Smooth muscle cell (in vitro differentiated cells): Measurements from ENCODE around the gene TSNAX. TPM values are rescaled to one million over a fixed set of nuclear protein-coding genes. Genes with fewer than 3 reads are reported as not detected.
"Not testable (repeated sequence)": the region's sequence is repeated elsewhere in the genome, so short reads cannot be mapped to it uniquely, and the experiment has no call there.

Source experiments
- DNase-seq: peaks from one replicate; lab custom pipeline; 2025; ENCODE audit not compliant: unreplicated experiment; lab: John Stamatoyannopoulos, UW
- H2AFZ ChIP-seq: fragments of 200-600 bp; sonication (generic); 2 replicates; pipeline ENCODE4 v1.6.0; 2016; ENCODE audit warnings: antibody characterized with exemption, low read depth, mild to moderate bottlenecking
- H3F3A ChIP-seq: fragments of 200-600 bp; sonication (generic); 2 replicates; pipeline ENCODE4 v1.6.0; 2017; ENCODE audit warnings: antibody characterized with exemption, low read depth
- H3K27ac ChIP-seq: fragments of 200-600 bp; sonication (generic); 2 replicates; pipeline ENCODE4 v1.5.1; 2016; ENCODE audit warnings: low read depth, mild to moderate bottlenecking
- H3K27me3 ChIP-seq: fragments of 200-600 bp; sonication (generic); 2 replicates; pipeline ENCODE4 v1.6.1; 2016; ENCODE audit warnings: low read depth, mild to moderate bottlenecking
- H3K36me3 ChIP-seq: fragments of 200-600 bp; sonication (generic); 2 replicates; pipeline ENCODE4 v1.5.1; 2016; ENCODE audit warnings: low read depth
- H3K4me1 ChIP-seq: fragments of 200-600 bp; sonication (generic); 2 replicates; pipeline ENCODE4 v1.5.1; 2016; ENCODE audit warnings: low read depth
- H3K4me2 ChIP-seq: fragments of 200-600 bp; sonication (generic); 2 replicates; pipeline ENCODE4 v1.6.0; 2016; ENCODE audit warnings: mild to moderate bottlenecking
- H3K4me3 ChIP-seq: fragments of 200-600 bp; sonication (generic); 2 replicates; pipeline ENCODE4 v1.5.1; 2016; ENCODE audit warnings: mild to moderate bottlenecking
- H3K79me2 ChIP-seq: fragments of 200-600 bp; sonication (generic); 2 replicates; pipeline ENCODE4 v1.6.0; 2016; ENCODE audit warnings: low read depth, mild to moderate bottlenecking
- H3K9ac ChIP-seq: fragments of 200-600 bp; sonication (generic); 2 replicates; pipeline ENCODE4 v1.6.0; 2016; ENCODE audit warnings: low read depth
- H3K9me3 ChIP-seq: fragments of 200-600 bp; sonication (generic); replicated peaks from 2 replicates; pipeline ENCODE4 v1.5.1; 2016; ENCODE audit warnings: low read depth
- H4K20me1 ChIP-seq: fragments of 200-600 bp; sonication (generic); 2 replicates; pipeline ENCODE4 v1.6.0; 2016; ENCODE audit warnings: low read depth
- WGBS: methylation state at CpG from one replicate; pipeline ENCODE4 v1.1.7; 2016; ENCODE audit warnings: low lambda C conversion rate; 5-methylcytosine and 5-hydroxymethylcytosine counted together
- polyA plus RNA-seq: library from polyadenylated mRNA; unstranded; fragments of >200 nt; fragmentation: Nextera tagmentation; extraction: Ambion mirVana; gene quantifications from 2 replicates; pipeline ENCODE4 v1.2.1, GENCODE V29; 2016
- total RNA-seq: library from RNA; depleted of rRNA; stranded (reverse); fragments of >200 nt; gene quantifications from 2 replicates; pipeline ENCODE4 v1.2.3, GENCODE V29; 2014
- TF ChIP-seq, protein P1 (sequence below): fragments of 200-600 bp; sonication (generic); IDR thresholded peaks from 2 replicates; pipeline ENCODE4 v1.5.1; 2017; ENCODE audit warnings: borderline replicate concordance, mild to moderate bottlenecking, antibody characterized with exemption; ENCODE audit not compliant: insufficient read depth, poor library complexity, severe bottlenecking

Gene TSNAX
- total and polyA plus RNA-seq, 2 experiments from 2014 or later = 22.6 to 36.5 TPM

DNA sequence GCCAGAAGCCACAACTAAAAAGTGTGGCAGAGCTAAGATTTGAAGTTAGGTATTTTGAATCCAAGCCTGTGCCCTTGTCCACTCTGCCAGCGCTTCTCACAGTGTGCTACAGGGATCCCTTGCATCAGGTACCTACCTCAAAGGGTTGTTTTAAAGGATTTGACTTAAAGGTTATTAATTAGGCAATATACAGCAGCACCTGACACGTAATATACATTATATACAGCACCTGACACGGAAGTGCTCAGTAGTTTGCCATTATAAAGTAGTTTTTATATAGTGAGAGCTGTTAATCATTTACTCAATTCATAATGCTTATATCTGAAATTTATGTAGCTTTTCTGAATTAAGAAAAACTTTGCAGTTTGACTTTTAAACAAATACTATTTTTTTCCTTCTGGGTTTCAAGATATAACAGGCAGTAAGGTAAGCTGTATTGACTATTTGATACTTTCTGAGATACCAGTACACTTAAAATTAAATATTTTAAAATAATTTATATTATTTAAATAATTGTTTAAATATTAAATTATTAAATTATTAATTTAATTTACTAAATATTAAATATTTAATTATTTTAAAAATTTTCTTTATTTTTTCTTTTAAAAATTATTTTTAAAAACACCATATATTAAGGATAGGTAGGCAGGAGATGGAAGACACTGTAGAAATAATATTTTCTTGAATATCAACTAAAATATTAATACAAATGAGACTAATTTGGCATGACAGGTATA lies 33.3 kb downstream of the TSNAX start:
- Histone ChIP-seq H3K79me2 (peaks cover 14% of the 10 kb centered on the region), H3K4me2 (no peak overlapping the region), H2AFZ (no peak overlapping the region), H3F3A (no peaks in the 10 kb centered on the region), H3K27me3 (no peaks in the 10 kb centered on the region), H3K36me3 (peaks cover 19% of the 10 kb centered on the region), H4K20me1 (peaks cover 13% of the 10 kb centered on the region), H3K4me1 (peaks cover 7% of the 10 kb centered on the region), H3K4me3 (no peak overlapping the region), H3K9ac (no peak overlapping the region), H3K27ac (no peak overlapping the region), H3K9me3 (no peaks in the 10 kb centered on the region)
- TF ChIP-seq, protein P1, sequence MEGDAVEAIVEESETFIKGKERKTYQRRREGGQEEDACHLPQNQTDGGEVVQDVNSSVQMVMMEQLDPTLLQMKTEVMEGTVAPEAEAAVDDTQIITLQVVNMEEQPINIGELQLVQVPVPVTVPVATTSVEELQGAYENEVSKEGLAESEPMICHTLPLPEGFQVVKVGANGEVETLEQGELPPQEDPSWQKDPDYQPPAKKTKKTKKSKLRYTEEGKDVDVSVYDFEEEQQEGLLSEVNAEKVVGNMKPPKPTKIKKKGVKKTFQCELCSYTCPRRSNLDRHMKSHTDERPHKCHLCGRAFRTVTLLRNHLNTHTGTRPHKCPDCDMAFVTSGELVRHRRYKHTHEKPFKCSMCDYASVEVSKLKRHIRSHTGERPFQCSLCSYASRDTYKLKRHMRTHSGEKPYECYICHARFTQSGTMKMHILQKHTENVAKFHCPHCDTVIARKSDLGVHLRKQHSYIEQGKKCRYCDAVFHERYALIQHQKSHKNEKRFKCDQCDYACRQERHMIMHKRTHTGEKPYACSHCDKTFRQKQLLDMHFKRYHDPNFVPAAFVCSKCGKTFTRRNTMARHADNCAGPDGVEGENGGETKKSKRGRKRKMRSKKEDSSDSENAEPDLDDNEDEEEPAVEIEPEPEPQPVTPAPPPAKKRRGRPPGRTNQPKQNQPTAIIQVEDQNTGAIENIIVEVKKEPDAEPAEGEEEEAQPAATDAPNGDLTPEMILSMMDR = no peak
- 100% methylated on average over 3 of the region's 3 CpGs for WGBS
- DNase-seq = no peak

DNA sequence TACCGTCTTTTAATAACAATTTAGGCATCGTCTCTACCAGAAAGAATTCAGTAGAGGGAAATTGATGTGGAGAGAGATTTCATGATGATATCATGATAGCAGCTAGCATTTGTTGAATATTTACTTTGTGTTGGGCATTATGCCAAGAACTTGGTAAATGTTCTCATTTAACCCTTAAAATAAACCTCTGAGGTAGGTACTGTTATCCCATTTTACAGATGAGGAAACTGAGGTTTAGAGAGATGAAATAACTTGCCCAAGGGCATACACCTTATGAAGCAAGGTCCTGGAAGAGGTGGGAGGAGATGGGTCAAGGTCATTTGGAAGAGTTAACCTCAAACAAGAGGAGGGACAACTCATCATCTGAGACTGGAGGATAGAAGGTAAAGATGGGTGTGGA lies 34.8 kb downstream of the TSNAX start:
- Histone ChIP-seq H3K27ac (no peak overlapping the region), H3K4me3 (no peak overlapping the region), H3K27me3 (no peaks in the 10 kb centered on the region), H3F3A (no peaks in the 10 kb centered on the region), H3K9me3 (no peaks in the 10 kb centered on the region), H2AFZ (no peak overlapping the region), H4K20me1 (peaks cover 7% of the 10 kb centered on the region), H3K4me1 (peaks cover under 1% of the 10 kb centered on the region), H3K4me2 (no peak overlapping the region), H3K79me2 (peaks cover 14% of the 10 kb centered on the region), H3K9ac (no peak overlapping the region), H3K36me3 (peaks cover 19% of the 10 kb centered on the region)
- TF ChIP-seq, protein P1 = no peak
- WGBS = 97% methylated on average over 2 of the region's 2 CpGs
- no peak for DNase-seq

DNA sequence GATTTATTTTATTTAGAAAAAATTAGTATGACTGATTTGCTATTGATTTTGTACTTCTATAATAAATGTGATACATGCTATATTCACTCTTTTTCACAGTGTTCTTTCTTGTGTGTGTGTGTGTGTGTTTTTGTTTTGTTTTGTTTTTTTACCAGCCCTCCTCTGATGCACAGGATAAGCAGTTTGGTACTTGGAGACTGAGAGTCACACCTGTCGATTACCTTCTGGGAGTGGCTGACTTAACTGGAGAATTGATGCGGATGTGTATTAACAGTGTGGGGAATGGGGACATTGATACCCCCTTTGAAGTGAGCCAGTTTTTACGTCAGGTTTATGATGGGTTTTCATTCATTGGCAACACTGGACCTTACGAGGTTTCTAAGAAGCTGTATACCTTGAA lies 35.9 kb downstream of the TSNAX start:
- Histone ChIP-seq H3K4me2 (no peak overlapping the region), H3K27ac (no peak overlapping the region), H2AFZ (no peak overlapping the region), H3K27me3 (no peaks in the 10 kb centered on the region), H3F3A (no peaks in the 10 kb centered on the region), H3K4me3 (no peak overlapping the region), H4K20me1 (peaks cover 6% of the 10 kb centered on the region), H3K79me2 (peaks cover 9% of the 10 kb centered on the region), H3K9ac (no peak overlapping the region), H3K9me3 (no peaks in the 10 kb centered on the region), H3K36me3 (peaks cover 19% of the 10 kb centered on the region), H3K4me1 (no peaks in the 10 kb centered on the region)
- WGBS = 100% methylated on average over 4 of the region's 4 CpGs
- no peak for DNase-seq
- TF ChIP-seq, protein P1 = no peak

DNA sequence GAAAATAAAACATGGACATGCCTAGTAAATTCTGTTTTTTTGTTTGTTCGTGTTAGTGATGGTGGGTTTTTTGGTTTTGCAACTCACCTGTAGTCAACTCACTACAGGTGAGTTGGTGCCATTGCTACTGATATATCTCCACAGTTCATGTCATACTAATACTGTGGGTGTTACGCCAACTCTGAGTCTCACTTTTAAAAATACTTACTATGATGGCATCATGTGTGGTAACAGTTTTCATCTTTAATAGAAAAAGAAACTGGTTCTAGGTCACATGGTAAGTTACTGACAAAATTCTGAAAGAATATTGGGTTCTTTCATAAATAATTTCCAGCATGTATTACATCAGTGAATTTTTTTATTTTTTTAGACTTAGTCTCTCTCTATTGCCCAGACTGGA lies 38.0 kb downstream of the TSNAX start:
- Histone ChIP-seq H3K36me3 (peaks cover 17% of the 10 kb centered on the region), H3K27ac (no peak overlapping the region), H3K4me3 (no peak overlapping the region), H3K9ac (no peak overlapping the region), H3K27me3 (no peaks in the 10 kb centered on the region), H3K79me2 (peaks cover 4% of the 10 kb centered on the region), H4K20me1 (peaks cover 3% of the 10 kb centered on the region), H3F3A (no peaks in the 10 kb centered on the region), H2AFZ (no peak overlapping the region), H3K4me2 (no peak overlapping the region), H3K4me1 (no peaks in the 10 kb centered on the region), H3K9me3 (no peaks in the 10 kb centered on the region)
- TF ChIP-seq, protein P1 = no peak
- DNase-seq = no peak
- WGBS = 93% methylated on average over 2 of the region's 2 CpGs

DNA sequence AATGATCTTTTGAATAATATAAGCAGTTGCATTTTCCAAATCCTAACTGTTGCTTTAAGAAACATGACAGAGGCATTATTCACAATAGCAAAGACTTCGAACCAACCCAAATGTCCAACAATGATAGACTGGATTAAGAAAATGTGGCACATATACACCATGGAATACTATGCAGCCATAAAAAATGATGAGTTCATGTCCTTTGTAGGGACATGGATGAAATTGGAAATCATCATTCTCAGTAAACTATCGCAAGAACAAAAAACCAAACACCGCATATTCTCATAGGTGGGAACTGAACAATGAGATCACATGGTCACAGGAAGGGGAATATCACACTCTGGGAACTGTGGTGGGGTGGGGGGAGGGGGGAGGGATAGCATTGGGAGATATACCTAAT lies 41.8 kb downstream of the TSNAX start:
- not testable (repeated sequence) for H3K36me3 ChIP-seq, DNase-seq
- 98% methylated on average over 3 of the region's 3 CpGs for WGBS

More for the DNA sequence above, 41.8 kb downstream of the TSNAX start:
- not testable (repeated sequence) for H3K9ac ChIP-seq, H3K27me3 ChIP-seq, H3K27ac ChIP-seq, H3K9me3 ChIP-seq, H4K20me1 ChIP-seq, H3K4me2 ChIP-seq, H3K79me2 ChIP-seq, H3K4me3 ChIP-seq, H3F3A ChIP-seq, H3K4me1 ChIP-seq, H2AFZ ChIP-seq
